ENCODE measurements around the gene SIM2.

SIM2 gene

DNA sequence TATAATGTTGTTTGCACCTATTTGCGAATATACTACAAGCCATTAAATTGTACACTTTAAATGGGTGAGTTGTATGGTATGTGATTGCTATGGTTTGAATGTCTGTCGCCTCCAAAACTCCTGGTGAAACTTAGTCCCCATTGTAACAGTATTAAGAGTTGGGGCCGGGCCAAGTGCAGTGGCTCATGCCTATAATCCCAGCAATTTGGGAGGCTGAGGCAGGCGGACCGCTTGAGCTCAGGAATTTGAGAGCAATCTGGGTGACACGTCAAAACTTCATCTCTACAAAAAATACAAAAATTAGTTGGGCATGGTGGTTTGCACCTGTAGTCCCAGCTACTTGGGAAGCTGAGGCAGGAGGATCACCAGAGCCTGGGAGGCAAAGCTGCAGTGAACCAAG, 12.0 kb upstream of the SIM2 start:
- DNase-seq (ENCODE audit: low read depth, low spot score) = no peak

DNA sequence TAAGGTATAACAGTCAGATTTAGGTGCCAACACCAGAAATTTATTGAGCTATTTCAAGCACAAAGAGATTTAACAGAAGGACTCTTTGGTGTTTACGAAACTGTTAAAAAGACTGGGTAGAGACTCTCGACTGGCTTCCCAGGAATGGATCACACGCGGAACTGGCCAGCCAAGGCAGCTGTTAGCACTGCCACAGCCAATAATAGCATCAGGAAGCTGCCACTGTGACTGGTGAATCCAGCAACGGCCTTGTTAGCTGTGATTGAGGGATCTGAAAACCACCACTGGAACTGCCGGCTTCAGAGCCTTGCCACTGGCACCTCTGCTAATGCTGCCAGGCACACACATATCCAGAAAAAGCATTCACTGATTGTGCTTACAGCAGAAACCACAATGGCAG, 10.6 kb upstream of the SIM2 start:
- DNase-seq (ENCODE audit: low read depth, low spot score) = no peak

DNA sequence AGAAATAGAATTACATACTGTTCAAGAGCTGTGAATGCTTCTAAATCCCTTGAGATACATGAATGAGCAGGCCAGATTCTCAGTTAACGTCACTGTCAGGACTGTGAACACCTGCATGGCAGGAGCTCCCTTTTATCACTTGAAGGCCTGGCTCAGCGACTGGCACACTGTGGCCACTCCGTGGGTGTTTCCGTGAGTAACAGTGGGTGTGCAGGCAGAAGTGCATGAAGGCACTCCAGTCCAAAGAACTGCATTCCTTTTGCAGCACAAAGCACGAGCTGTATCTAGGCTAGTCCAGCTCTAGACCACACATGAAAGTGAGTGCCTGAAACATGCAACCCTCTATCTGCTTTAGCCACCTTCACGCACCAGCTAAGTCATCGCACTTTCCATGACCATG, 9.6 kb upstream of the SIM2 start:
- DNase-seq (ENCODE audit: low read depth, low spot score) = no peak

DNA sequence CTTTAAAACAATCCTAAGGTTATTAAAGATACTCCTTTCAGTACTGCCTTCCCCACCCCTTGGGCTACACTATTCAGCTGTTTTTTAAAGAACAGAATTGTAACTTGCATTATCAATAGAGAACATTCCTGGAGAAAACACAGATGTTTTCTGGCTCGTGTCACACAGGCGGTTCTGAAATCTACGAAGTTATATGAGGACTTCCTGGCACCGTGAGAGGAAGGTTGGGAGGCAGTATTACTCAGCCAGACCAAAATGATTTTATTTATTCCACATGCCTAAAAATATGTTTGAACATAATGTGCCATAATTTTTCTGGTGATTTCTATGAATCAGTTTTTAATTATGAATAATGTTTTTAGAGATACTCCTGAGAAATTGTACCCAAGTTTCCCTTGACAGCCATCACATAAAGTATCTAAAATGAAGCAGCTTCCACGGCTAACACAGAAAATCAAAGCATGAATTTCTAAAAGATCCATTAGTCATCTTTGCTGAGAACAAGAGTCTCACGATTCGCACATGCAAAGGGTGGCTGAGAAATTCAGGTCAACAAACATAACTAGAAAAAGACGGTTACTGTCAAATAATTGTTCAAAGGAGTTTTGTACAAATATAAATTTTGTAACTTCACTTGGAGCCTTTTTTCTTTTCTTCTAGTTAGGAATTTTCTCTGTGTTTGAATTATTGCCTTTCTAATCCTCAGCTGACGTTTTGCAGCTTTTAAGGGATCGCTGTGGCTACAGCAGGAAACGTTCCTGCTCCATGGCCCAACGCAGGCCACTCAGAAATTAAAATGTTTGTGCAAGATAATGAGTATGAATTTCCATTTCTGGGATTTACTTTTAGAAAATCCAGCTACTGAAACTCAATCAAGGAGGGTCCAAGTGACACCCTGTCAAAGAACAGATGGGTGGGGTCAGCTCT, 8.0 kb upstream of the SIM2 start:
- DNase-seq (ENCODE audit: low read depth, low spot score) = no peak

DNA sequence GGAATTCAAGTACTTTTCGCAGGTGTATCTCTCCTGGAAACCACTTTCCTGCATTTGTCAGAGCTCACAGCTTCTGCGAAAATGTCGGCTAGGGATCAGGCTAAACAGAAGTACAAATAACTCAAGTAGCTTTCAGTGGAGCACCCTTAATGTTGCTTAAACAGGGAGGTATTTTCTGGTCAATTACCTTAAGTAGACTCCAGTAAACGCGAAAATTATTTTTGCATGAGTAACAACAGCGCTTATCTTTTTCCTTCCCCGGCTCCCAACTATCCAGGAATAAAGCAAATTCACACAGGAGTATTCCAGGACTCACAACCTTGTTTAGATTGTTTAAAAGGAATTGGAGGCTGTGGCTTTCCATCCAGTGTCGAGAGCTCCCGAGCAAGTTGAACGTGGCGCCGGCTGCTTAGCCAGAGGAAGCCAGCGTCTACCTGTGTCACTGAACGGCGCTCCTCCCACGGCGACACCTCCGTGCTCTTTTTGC, 7.3 kb upstream of the SIM2 start:
- DNase-seq (ENCODE audit: low read depth, low spot score) = no peak

DNA sequence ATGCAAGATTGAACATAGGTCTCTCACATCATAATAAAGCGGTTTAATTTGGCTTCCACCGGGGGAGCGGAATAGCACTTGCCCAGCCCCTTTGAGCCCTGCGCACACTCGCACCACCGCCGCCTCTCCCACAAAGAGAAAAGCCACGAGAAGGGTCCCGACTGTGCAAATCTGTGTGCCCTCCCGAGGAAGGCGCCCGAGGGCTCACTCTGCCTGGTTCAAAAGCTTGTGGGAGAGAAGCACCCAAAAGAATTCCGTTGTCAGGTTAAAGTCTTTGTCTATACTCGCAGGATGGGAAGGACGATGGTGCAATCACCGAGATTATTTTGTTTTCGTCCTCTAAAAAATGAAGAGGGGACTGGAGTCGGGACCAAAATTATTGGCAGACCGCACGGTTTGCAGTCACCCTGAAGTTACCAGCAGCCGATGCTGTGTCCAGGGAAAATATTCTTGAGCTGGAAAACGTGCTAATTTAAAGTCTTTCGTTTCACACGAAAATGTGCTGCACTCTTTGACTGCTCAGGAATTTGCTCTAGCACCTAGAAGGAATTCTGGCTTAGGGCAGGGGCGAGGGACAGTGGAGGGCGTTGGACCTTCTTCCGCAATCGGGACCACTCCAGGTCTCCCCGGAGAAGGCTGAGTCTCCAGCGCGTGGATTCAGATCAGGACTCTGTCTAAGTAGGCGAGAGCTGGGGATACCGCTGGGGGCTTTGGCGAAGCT, 6.6 kb upstream of the SIM2 start:
- DNase-seq (ENCODE audit: low read depth, low spot score) = no peak

DNA sequence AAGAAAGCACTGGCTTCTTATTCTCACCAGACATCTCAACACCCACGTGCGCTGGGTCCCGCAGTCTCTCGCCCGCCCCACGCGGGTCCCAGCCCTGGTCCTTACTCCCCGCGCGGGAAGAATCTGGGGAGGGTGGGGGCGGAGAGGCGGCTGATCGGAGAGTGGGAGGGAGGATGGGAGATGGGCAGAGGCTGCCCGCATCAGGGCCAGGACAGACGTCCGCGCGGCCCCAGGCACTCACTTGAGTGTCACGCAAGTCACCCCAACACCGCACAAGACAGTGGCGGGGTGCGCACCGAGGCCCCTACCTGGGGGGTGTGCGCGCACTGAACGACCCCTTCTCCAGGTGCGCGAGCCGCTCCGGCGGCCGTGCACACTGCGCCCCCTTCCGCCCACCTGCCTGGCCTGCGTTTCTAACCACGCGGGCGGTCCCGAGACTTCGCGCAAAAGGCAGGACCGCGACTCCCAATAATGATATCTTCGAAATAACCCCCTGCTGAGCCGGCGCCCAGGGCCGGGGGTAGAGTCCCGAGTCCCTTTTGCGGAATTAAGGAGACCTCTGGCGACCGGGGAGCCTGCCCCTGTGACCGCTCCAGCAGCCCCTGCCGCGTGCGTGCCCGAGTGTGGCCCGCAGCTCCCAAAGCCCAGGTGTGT, 6.0 kb upstream of the SIM2 start:
- no peak for DNase-seq (ENCODE audit: low read depth, low spot score)

DNA sequence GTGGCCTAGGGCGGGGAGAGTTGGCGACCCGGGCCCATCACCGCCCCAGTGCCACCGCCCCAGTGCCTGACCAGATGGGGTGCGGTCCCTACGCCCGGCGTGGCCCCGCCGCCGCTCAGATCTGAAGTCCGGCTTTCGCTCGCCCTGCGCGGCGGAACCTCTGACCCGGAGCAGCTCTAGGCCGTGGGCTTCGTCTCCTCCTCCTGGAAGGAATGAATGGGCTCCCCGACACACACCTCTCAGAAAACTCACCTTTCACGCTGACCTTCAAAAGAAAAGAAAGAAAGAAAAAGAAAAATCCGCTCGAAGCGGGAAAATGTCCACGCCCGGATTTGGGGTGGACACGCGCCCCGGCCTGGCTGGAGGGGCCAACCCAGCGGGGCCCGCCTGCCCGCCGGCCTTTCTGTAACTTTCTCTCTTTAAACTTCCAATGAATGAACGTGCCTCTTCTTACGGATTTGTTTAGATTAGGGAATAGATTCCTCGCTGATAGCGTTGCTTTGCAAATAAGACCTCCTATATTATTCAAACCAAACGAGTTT, 5.4 kb upstream of the SIM2 start:
- no peak for DNase-seq (ENCODE audit: low read depth, low spot score)

DNA sequence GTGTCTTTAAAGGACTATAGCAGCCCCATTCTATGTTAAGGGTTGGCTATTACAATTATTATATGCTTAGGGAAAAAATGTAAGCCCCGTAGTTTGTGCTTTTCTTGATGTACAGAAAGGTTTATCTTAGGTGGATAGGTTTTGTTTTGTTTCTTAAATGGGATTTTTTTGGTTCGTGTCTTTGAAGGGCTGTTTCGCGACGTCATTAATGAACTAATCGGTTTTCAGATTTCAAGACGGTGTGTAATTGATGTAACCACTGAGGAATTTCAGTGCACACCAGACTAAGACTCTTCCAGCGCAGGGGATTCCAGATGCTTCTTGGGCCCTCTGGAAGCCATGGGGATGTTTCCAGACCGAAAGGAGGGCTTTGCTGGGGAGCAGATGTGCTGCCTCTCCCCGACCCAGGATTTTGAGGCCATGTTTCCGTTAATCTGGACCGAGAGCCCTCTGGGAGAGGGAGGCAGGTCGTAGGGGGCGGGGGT, 4.8 kb upstream of the SIM2 start:
- DNase-seq (ENCODE audit: low read depth, low spot score) = no peak

DNA sequence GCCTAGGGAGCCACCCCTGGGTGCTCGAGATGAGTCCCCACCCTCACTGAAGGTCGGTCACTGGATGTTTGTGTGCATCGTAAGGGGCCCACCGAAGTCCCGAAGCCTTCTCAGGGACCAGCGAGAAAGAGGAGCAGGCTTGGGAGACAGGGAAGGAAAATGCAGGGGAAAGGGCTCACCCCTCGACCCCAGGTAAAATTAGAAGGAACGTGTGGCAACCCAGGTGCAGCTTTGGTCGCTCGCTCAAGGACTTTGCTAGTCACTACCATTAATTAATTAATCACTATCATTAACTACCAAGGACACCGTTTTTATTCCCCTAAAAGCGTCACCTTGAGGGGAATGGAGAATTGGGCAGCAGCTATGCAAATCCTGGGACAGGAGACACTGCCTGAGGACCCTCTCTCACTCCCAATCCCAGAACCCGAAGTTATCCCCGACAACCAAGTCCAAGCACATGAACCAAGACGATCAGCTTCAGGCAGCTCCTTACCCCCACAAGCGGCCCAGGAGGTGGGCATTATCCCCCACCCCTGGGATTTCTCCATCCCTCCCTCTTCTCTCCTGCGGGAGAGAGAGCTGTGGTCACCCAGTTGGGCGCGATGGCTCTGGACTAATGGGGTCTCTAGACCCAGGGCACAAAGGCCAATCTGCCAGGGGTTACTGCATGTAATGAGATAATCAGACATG, 4.2 kb upstream of the SIM2 start:
- no peak for DNase-seq (ENCODE audit: low read depth, low spot score)

DNA sequence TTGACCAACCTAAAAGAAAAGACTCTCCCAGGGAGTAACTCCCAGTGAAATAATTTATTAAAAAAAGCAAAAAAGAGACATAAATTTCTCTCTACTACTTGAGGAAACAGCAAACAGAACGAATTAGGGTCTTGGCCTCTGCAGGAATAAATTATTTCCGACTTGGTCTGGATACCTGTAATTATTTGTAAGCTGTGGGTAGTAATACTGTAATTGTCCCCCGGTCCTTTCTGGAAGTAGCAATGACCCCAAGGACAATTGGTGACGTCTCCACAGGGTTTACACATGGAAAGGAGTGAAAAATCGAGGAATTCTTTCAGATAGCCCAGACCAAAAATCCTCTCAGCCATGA, 3.7 kb upstream of the SIM2 start:
- no peak for DNase-seq (ENCODE audit: low read depth, low spot score)

DNA sequence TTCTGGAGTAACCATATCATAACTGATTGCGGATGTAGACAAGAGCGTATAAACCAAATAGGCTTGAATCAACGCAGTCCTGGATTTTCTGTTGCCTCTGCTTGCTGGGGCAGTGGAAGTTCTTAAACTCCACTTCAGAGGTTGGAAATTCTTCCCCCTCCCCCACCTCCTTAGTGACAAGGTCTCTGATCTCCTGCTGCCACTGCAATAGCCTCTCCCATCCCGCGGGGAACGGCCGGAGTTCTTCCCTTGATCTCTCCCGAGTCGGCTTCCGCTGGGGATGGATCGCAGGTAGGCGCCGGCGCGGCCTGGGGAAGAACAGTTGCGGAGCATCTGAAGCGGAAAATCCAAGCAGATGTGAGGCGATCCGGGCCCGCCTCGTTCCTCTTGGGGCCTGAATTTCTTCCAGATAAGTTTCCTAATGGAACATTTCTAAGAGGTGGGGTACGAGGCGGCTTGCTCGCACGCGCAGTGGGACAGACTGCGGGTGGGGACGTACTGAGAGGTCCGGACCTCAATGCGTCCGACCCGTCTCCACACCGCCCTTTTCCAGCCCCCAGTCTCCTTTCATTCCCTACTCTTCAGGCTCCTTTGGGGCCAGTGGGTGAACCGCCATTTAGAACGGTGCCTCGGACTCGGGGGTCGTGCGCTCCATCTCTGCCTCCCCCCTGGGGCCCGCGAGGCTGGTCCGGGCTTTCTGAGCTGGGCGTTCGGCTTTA, 3.1 kb upstream of the SIM2 start:
- no peak for DNase-seq (ENCODE audit: low read depth, low spot score)

DNA sequence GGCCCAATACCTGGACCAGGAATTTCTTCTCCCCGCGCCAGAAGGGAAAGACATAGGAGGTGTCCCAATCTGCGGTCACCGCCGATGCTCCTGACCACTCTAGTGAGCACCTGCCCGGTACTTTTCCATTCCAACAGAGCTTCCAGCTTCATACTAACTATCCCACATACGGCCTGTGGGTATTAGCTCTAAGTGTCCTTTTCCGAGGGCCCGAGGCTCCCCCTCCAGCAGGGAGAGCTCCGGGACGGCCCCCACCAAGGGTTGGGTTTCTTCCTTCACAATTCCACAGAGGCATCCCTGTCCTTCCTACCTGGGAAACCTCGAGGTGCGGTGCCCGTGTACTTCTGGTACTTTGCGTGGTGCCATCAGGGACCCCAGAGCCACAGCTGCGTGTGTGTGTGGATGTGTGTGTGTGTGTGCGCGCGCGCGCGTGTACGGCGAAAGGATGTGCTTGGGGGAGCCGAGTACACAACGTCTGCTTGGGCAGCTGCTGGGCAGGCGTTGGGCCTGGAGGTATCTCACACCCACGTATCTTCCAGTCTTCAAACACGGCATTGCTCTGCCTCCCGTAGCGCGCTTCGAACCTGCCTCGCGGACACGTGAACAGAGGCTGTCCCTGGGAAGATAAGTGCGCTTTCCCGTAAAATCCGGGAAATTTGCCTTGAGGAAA, 2.4 kb upstream of the SIM2 start:
- no peak for DNase-seq (ENCODE audit: low read depth, low spot score)

DNA sequence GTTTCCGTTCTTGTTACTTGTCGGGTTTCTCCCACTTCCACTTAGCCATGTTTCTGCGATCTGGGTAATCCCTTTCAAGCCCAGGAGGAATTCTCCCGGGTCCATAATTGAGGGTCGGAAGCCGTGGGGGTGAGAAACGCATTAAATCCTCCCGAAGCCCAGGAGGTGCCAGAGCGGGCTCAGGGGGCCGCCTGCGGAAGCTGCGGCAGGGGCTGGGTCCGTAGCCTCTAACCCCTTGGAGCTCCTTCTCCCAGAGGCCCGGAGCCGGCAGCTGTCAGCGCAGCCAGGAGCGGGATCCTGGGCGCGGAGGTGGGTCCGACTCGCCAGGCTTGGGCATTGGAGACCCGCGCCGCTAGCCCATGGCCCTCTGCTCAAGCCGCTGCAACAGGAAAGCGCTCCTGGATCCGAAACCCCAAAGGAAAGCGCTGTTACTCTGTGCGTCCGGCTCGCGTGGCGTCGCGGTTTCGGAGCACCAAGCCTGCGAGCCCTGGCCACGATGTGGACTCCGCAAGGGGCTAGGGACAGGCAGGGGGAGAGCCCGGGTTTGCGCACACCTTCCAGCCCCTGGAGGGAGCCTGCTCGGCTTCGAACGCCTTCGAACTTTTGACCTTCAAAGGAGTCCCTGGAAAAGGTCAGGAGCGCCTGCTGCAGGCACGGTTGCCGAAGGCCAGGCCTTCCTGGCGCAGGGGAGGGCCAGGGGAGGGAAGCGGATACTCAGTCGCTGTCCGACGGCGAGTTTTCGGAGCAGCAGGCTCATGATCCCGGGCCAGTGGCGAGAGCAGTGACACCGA, 1.7 kb upstream of the SIM2 start:
- DNase-seq (ENCODE audit: low read depth, low spot score) = no peak

DNA sequence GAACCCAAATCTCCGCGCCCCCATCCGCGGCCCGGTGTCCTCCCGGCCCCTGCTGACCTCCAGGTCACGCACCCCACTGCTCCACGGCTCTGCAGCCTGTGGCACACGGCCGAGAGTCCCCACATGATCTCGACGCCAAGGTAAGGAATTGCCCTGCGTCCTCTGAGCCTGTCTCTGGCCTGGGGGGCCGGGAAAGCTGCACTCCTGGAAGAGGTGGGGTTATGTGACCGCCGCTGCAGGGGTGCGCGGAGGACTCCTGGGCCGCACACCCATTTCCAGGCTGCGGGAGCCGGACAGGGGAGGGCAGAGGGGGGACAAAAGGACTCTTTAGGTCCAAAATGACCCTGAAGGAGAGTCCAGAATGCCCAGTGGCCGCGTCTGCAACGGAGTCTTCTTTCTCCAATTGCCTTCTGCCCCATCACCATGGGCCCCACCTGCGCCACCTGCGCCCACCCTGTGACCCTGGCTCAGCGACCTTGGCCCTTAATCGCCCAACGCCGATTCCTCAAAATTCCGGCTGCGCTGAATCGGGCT, 997 bp upstream of the SIM2 start:
- no peak for DNase-seq (ENCODE audit: low read depth, low spot score)

DNA sequence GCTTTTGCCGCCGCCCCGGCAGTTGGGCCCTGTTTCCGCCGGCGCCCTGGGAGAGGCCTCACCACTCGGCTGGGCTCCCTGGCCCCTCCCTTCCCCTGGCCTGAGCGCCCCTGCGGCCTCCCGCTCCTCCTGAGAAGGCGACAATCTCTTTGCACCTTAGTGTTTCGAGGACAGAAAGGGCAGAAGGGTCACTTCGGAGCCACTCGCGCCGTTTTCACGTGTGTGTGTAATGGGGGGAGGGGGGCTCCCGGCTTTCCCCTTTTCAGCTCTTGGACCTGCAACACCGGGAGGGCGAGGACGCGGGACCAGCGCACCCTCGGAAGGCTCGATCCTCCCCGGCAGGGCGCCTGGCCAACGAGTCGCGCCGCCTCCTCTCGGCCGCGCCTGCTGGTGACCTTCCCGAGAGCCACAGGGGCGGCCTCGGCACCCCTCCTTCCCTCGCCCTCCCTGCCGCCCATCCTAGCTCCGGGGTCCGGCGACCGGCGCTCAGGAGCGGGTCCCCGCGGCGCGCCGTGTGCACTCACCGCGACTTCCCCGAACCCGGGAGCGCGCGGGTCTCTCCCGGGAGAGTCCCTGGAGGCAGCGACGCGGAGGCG, 432 bp upstream of the SIM2 start:
- DNase-seq (ENCODE audit: low read depth, low spot score) = no peak

DNA sequence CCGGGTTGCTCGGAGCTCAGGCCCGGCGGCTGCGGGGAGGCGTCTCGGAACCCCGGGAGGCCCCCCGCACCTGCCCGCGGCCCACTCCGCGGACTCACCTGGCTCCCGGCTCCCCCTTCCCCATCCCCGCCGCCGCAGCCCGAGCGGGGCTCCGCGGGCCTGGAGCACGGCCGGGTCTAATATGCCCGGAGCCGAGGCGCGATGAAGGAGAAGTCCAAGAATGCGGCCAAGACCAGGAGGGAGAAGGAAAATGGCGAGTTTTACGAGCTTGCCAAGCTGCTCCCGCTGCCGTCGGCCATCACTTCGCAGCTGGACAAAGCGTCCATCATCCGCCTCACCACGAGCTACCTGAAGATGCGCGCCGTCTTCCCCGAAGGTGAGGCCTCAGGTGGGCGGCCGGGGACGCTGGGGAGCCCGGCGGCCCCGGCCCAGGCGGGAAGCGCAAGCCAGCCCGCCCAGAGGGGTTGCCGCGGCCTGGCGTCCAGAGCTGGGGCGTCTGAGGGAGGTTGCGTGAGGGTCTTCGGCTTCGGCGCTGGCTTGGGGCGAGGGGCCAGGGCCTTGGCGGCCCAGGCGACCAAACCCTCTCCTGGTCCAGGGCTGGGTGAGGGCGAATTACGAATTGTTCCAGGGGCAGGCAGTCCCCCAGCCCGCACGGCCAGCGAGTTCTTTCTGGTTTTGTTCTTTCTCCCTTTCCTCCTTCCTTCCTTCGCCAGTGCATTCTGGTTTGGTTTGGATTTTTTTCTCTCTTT, 805 bp downstream of the SIM2 start:
- DNase-seq (ENCODE audit: low read depth, low spot score) = no peak
